ENCODE results near the gene EPHA2.

The EPHA2 gene

DNA sequence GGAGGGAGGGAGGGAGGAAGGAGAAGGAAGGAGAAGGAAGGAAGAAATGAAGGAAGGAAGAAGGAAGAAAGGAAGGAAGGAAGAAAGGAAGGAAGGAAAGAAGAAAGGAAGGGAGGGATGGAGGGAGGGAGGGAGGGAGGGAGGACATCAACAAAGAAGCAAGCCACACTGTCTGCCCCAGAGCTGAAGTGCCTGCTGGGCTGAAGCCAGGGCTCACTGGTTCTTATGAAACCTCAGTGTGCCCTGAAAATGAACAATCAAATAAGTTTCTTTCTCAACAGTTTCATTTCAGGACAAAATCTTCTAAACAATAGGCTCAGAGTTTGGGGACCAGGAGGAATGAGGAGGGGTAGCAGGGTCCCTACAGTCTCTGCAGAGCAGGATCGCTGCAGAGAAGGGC, 35.4 kb upstream of the EPHA2 start:
- Mint-ChIP-seq H3K36me3 (peaks cover 0 to under 1% of the 10 kb centered on the region in 2 donors), H3K27ac (no peak overlapping the region), H3K27me3 (peaks cover 5 to 11% of the 10 kb centered on the region in 2 donors), H3K9me3 (no peaks in the 10 kb centered on the region), H3K4me1 (peaks cover 4% of the 10 kb centered on the region in 2 donors), H3K4me3 (no peak overlapping the region)
- DNase-seq (no peak), ATAC-seq (replicated peaks) (no peak)

DNA sequence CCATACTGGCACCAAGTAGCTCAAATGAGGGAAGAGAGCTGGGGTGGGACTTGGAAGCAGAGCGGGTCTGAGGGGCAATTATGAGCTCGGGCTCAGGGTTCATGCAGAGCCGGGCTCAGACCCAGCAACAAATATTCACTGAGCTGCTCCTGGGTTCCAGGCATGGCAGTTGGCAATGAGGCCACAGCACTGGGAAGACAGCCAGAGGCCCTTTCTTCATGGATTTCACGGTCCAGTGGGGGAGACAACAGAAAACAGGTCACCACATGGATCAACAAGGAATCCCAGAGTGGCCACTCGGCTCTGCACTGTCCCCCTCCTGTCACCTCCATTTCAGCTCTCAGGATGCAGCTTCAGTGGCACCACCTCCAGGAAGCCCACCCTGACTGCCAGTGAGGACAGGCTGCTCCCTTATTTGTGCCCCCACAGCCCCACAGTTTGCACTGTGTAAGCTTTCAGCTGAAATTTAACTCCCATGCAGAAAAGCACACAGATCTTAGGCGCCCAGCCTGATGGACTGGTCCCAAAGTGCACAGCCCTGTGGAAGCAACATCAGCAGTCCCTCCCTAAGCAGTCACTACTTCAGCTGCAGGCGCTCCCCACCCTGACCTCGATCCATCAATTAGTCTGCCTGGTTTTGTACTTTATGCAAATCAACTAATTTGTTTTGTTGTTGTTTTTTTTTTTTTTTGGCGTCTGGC, 34.2 kb upstream of the EPHA2 start:
- no peaks in the 10 kb centered on the region for H3K9me3 Mint-ChIP-seq
- no peak for ATAC-seq (replicated peaks)
- no peaks in the 10 kb centered on the region for H3K36me3 Mint-ChIP-seq
- H3K4me1 Mint-ChIP-seq: peaks cover 4% of the 10 kb centered on the region in 2 donors
- DNase-seq: no peak
- H3K27ac Mint-ChIP-seq: no peak overlapping the region
- peaks cover 5 to 11% of the 10 kb centered on the region in 2 donors for H3K27me3 Mint-ChIP-seq
- no peak overlapping the region for H3K4me3 Mint-ChIP-seq

DNA sequence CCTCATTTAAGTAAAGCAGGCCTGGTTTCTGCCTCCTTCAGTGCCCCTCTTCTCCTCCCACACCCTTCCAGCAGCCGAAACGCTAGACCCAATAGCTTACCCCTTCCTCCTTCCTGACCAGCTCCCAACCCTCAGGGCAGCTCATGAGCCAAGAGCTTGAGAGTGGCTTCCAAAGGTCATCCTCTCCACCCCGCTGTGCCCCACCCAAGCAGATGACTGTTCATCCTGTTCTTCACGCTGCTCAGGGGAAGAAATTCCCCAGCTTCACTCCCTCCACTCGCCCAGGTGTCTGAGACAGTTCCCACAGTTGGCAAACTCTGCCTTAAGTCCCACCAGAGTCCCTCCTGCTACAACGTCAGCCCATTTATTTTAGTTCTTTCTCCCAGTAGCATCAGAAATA, 33.1 kb upstream of the EPHA2 start:
- DNase-seq (no peak), ATAC-seq (replicated peaks) (no peak)
- Mint-ChIP-seq H3K27me3 (peaks cover 5 to 13% of the 10 kb centered on the region in 2 donors), H3K4me1 (peaks cover 4% of the 10 kb centered on the region in 2 donors), H3K4me3 (no peak overlapping the region), H3K27ac (no peak overlapping the region), H3K9me3 (no peaks in the 10 kb centered on the region), H3K36me3 (no peaks in the 10 kb centered on the region)

DNA sequence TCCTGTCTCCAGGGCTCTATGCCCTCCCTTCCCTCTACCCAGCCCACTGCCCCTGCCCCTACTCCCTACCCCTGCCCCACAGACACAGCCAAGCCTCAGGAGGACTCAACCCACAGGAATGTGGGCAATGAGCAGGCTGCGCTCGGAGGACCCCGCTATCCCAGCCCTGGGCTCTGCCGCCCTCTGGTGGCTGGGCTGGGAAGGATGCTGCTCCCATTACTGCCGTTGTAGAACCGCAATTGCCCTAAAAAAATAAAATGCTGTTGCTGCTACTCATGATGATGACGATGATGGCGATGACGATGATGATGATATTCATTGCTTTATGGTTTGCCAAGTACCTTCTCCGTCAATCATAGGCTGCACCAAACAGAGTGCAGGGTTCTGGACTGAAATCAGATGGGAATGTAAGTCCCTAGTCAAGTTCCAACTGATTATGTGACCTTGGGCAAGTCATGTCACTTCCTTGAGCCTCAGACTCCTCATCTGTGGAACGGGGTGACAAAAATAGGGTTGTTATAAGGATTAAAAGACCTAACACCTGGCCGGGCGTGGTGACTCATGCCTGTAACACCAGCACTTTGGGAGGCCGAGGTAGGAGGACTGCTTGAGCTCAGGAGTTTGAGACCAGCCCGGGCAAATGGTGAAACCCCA, 32.0 kb upstream of the EPHA2 start:
- DNase-seq (peak; percentile 55), ATAC-seq (replicated peaks) (peak; percentile 85 to 89)
- H3K27me3 Mint-ChIP-seq: peaks cover 5 to 16% of the 10 kb centered on the region in 2 donors
- H3K36me3 Mint-ChIP-seq: no peaks in the 10 kb centered on the region
- no peaks in the 10 kb centered on the region for H3K9me3 Mint-ChIP-seq
- H3K4me1 Mint-ChIP-seq: peaks cover 4% of the 10 kb centered on the region in 2 donors
- H3K27ac Mint-ChIP-seq: no peak overlapping the region
- H3K4me3 Mint-ChIP-seq: no peak overlapping the region

- no peaks in the 10 kb centered on the region for H3K9me3 Mint-ChIP-seq
- H3K36me3 Mint-ChIP-seq: no peaks in the 10 kb centered on the region
- H3K4me3 Mint-ChIP-seq: no peak overlapping the region
- H3K27me3 Mint-ChIP-seq: peaks cover 6 to 17% of the 10 kb centered on the region in 2 donors
- no peak for DNase-seq
- ATAC-seq (replicated peaks): no peak
- H3K27ac Mint-ChIP-seq: no peak overlapping the region
- peaks cover 4% of the 10 kb centered on the region in 2 donors for H3K4me1 Mint-ChIP-seq
These were observed 30.9 kb upstream of the EPHA2 start for GRCh38 chr1:16186655-16187235.

DNA sequence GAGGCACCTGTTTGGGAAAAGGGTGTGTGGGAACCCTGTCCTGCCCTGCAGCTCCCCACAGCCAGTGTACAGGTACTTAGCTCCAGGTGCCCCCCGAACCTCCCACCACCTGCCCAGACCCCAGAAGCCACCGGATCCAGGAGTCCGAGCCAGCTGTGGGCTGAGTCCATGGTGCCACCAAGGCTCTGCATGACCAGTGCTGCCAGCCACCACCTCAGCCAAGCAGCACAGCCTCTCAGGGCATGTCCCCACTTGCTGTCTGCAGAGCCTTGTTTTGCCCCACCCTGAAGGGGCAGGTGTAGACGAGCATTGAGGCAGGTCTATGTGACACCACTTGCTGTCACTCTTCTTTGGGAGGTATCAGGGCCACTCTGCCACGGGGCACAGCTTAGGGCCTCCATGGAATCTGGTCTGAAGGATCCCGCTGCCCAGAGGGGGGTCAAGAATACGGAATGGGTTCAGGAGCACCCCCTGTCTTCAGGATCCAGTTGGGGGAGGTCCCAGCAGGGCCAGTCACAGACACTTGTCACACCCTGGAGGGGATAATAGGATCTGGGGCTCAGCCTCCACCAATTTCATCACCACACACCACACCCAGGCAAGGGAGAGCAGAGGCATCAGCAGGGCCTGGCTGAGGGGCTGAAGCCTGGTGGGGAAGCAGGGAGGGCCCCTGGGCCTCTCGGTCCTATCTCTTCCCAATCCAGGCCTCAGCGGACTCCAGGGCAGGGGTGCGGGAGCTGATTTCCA, 28.9 kb upstream of the EPHA2 start:
- ATAC-seq (replicated peaks): no peak
- no peak overlapping the region for H3K4me3 Mint-ChIP-seq
- H3K36me3 Mint-ChIP-seq: no peaks in the 10 kb centered on the region
- H3K9me3 Mint-ChIP-seq: no peaks in the 10 kb centered on the region
- H3K4me1 Mint-ChIP-seq: peaks cover 4% of the 10 kb centered on the region in 2 donors
- no peak overlapping the region for H3K27ac Mint-ChIP-seq
- no peak for DNase-seq
- H3K27me3 Mint-ChIP-seq: peaks cover 10 to 16% of the 10 kb centered on the region in 2 donors

GRCh38 chr1:16183765-16184556, 28.1 kb upstream of the EPHA2 start:
- no peaks in the 10 kb centered on the region for H3K36me3 Mint-ChIP-seq
- peaks cover 13 to 15% of the 10 kb centered on the region in 2 donors for H3K27me3 Mint-ChIP-seq
- no peak for ATAC-seq (replicated peaks)
- H3K4me1 Mint-ChIP-seq: peaks cover 4% of the 10 kb centered on the region in 2 donors
- no peak for DNase-seq
- no peak overlapping the region for H3K4me3 Mint-ChIP-seq
- H3K9me3 Mint-ChIP-seq: no peaks in the 10 kb centered on the region
- no peak overlapping the region for H3K27ac Mint-ChIP-seq

GRCh38 chr1:16183179-16183578, 27.3 kb upstream of the EPHA2 start:
- peaks cover 20 to 21% of the 10 kb centered on the region in 2 donors for H3K27me3 Mint-ChIP-seq
- H3K27ac Mint-ChIP-seq: no peak overlapping the region

GRCh38 chr1:16181887-16182719, 26.2 kb upstream of the EPHA2 start:
- ATAC-seq (replicated peaks) (no peak), DNase-seq (no peak)
- Mint-ChIP-seq H3K36me3 (no peaks in the 10 kb centered on the region), H3K4me3 (no peak overlapping the region), H3K27me3 (peaks cover 27 to 28% of the 10 kb centered on the region in 2 donors), H3K27ac (no peak overlapping the region), H3K4me1 (no peaks in the 10 kb centered on the region), H3K9me3 (no peaks in the 10 kb centered on the region)

More at GRCh38 chr1:16183179-16183578, 27.3 kb upstream of the EPHA2 start:
- DNase-seq (no peak), ATAC-seq (replicated peaks) (no peak)
- Mint-ChIP-seq H3K36me3 (no peaks in the 10 kb centered on the region), H3K4me1 (peaks cover 4% of the 10 kb centered on the region in 2 donors), H3K9me3 (no peaks in the 10 kb centered on the region), H3K4me3 (no peak overlapping the region)

GRCh38 chr1:16180291-16180824, 24.5 kb upstream of the EPHA2 start:
- no peak overlapping the region for H3K4me3 Mint-ChIP-seq
- H3K27me3 Mint-ChIP-seq: peaks cover 41% of the 10 kb centered on the region in 2 donors
- DNase-seq: no peak
- ATAC-seq (replicated peaks): no peak
- H3K4me1 Mint-ChIP-seq: peaks cover 0 to 3% of the 10 kb centered on the region in 2 donors
- H3K27ac Mint-ChIP-seq: no peak overlapping the region
- H3K36me3 Mint-ChIP-seq: no peaks in the 10 kb centered on the region
- no peaks in the 10 kb centered on the region for H3K9me3 Mint-ChIP-seq

DNA sequence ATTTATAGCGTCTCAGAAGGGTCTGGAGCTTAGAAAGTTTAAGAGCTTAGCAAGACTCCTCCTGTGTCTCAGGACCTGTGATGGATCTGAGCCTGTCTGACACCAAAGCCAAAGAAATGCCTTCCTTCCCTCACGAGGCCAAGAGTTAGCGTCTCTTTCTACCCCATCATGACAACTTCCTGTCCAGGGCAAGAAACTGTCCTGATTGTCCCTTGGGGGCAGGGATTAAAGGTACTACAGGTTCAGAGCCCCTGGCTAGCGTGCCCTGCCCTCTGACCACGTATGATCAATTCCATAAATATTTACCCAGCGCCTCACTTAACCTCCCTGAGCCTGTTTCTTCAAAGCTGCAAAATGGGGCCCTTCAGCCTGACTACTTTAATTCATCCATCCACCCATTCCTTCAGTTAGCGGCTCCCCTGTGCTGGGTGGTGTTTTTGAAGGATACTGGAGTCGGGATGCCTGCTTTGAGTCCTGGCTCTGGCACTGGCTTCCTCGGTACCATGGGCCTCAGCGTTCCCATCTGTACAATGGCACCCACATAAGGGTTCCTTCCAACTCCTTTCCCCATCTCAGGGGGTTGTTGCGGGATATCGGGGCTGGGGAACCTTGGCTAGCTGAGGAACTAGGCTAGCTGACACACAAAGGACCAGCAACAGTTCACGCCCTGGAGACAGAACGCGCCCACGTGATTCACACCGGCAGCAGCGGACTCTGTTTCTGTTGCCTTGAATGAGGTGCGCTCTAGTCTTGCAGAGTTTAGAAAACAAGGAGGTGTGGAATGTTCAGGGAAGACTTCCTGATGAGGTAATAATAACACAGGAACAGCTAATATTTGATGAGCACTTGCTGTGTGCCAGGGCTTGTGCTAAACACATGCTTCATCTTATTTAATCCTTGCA, 23.0 kb upstream of the EPHA2 start:
- Mint-ChIP-seq H3K27me3 (peaks cover 46 to 56% of the 10 kb centered on the region in 2 donors), H3K9me3 (no peaks in the 10 kb centered on the region), H3K36me3 (no peaks in the 10 kb centered on the region), H3K27ac (peak overlapping the region; percentile 14), H3K4me3 (no peak overlapping the region), H3K4me1 (peaks cover 0 to 3% of the 10 kb centered on the region in 2 donors)
- ATAC-seq (replicated peaks) (no peak), DNase-seq (no peak)

DNA sequence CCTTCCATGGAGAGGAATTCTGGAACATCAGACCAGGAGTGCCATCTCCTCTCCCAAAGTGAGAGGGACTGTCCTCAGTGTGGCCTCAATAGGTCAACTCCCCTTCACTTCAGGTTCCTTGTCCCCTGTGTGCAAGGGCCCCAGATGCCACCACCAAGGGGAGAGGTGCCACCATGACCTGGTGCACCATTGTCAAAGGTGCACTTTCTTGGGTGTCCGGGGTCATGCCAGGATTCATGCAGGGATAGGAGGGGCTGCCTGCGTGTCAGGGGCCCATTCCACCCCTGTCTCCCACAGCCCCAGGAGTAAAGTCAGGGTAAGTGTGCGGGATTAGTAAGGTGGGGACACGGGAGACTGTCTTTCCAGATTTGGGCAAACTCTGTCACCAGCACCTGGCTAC, 21.4 kb upstream of the EPHA2 start:
- no peak overlapping the region for H3K4me3 Mint-ChIP-seq
- no peaks in the 10 kb centered on the region for H3K9me3 Mint-ChIP-seq
- H3K4me1 Mint-ChIP-seq: peaks cover 7% of the 10 kb centered on the region in 2 donors
- no peak overlapping the region for H3K27ac Mint-ChIP-seq
- peaks cover 0 to 1% of the 10 kb centered on the region in 2 donors for H3K36me3 Mint-ChIP-seq
- no peak for ATAC-seq (replicated peaks)
- peaks cover 48 to 69% of the 10 kb centered on the region in 2 donors for H3K27me3 Mint-ChIP-seq
- DNase-seq: no peak
